ENCODE measurements around the gene PLCB4.
"Not testable (repeated sequence)": the region's sequence is repeated elsewhere in the genome, so short reads cannot be mapped to it uniquely, and the experiment has no call there.

The PLCB4 gene

GRCh38 chr20:9035126-9035525, 33.8 kb upstream of the PLCB4 start:
- TF ChIP-seq TAF1 (IDR thresholded peaks at IDR 0.05; ENCODE audit: borderline replicate concordance, low read depth, low read length): no peak
- TF ChIP-seq POLR2AphosphoS5 (IDR thresholded peaks at IDR 0.05; ENCODE audit: low read depth, low read length): no peak
- TF ChIP-seq POLR2A (IDR thresholded peaks at IDR 0.05; ENCODE audit: low read depth, low read length): no peak
- no peak for FAIRE-seq
- no peak for DNase-seq (ENCODE audit: insufficient read length)

GRCh38 chr20:9036593-9036992, 32.3 kb upstream of the PLCB4 start:
- no peak for TF ChIP-seq POLR2AphosphoS5 (IDR thresholded peaks at IDR 0.05; ENCODE audit: low read depth, low read length)
- no peak for TF ChIP-seq TAF1 (IDR thresholded peaks at IDR 0.05; ENCODE audit: borderline replicate concordance, low read depth, low read length)
- no peak for TF ChIP-seq POLR2A (IDR thresholded peaks at IDR 0.05; ENCODE audit: low read depth, low read length)
- no peak for FAIRE-seq
- no peak for DNase-seq (ENCODE audit: insufficient read length)

GRCh38 chr20:9038791-9039535, 29.9 kb upstream of the PLCB4 start:
- no peak for TF ChIP-seq TAF1 (IDR thresholded peaks at IDR 0.05; ENCODE audit: borderline replicate concordance, low read depth, low read length)
- TF ChIP-seq POLR2AphosphoS5 (IDR thresholded peaks at IDR 0.05; ENCODE audit: low read depth, low read length): no peak
- no peak for TF ChIP-seq POLR2A (IDR thresholded peaks at IDR 0.05; ENCODE audit: low read depth, low read length)
- FAIRE-seq (no peak), DNase-seq (ENCODE audit: insufficient read length) (no peak)

GRCh38 chr20:9040863-9041524, 27.9 kb upstream of the PLCB4 start:
- DNase-seq (ENCODE audit: insufficient read length) (no peak), FAIRE-seq (no peak)
- TF ChIP-seq TAF1 (IDR thresholded peaks at IDR 0.05; ENCODE audit: borderline replicate concordance, low read depth, low read length) (no peak), POLR2AphosphoS5 (IDR thresholded peaks at IDR 0.05; ENCODE audit: low read depth, low read length) (no peak), POLR2A (IDR thresholded peaks at IDR 0.05; ENCODE audit: low read depth, low read length) (no peak)

GRCh38 chr20:9043364-9043763, 25.5 kb upstream of the PLCB4 start:
- FAIRE-seq (no peak), DNase-seq (ENCODE audit: insufficient read length) (no peak)
- TF ChIP-seq POLR2AphosphoS5 (IDR thresholded peaks at IDR 0.05; ENCODE audit: low read depth, low read length) (no peak), TAF1 (IDR thresholded peaks at IDR 0.05; ENCODE audit: borderline replicate concordance, low read depth, low read length) (no peak), POLR2A (IDR thresholded peaks at IDR 0.05; ENCODE audit: low read depth, low read length) (no peak)

GRCh38 chr20:9047928-9048327, 21.0 kb upstream of the PLCB4 start:
- DNase-seq (ENCODE audit: insufficient read length): not testable (repeated sequence)

GRCh38 chr20:9051508-9051907, 17.4 kb upstream of the PLCB4 start:
- FAIRE-seq (no peak), DNase-seq (ENCODE audit: insufficient read length) (no peak)
- no peak for TF ChIP-seq POLR2AphosphoS5 (IDR thresholded peaks at IDR 0.05; ENCODE audit: low read depth, low read length)
- no peak for TF ChIP-seq POLR2A (IDR thresholded peaks at IDR 0.05; ENCODE audit: low read depth, low read length)
- TF ChIP-seq TAF1 (IDR thresholded peaks at IDR 0.05; ENCODE audit: borderline replicate concordance, low read depth, low read length): no peak

More at GRCh38 chr20:9047928-9048327, 21.0 kb upstream of the PLCB4 start:
- not testable (repeated sequence) for FAIRE-seq

- no peak for TF ChIP-seq POLR2AphosphoS5 (IDR thresholded peaks at IDR 0.05; ENCODE audit: low read depth, low read length)
- TF ChIP-seq TAF1 (IDR thresholded peaks at IDR 0.05; ENCODE audit: borderline replicate concordance, low read depth, low read length): no peak
- TF ChIP-seq POLR2A (IDR thresholded peaks at IDR 0.05; ENCODE audit: low read depth, low read length): no peak
Observed at GRCh38 chr20:9052136-9052535, 16.8 kb upstream of the PLCB4 start.

GRCh38 chr20:9053108-9053507, 15.8 kb upstream of the PLCB4 start:
- TF ChIP-seq TAF1 (IDR thresholded peaks at IDR 0.05; ENCODE audit: borderline replicate concordance, low read depth, low read length) (no peak), POLR2AphosphoS5 (IDR thresholded peaks at IDR 0.05; ENCODE audit: low read depth, low read length) (no peak), POLR2A (IDR thresholded peaks at IDR 0.05; ENCODE audit: low read depth, low read length) (no peak)
- FAIRE-seq (no peak), DNase-seq (ENCODE audit: insufficient read length) (no peak)

More at GRCh38 chr20:9052136-9052535, 16.8 kb upstream of the PLCB4 start:
- DNase-seq (ENCODE audit: insufficient read length) (no peak), FAIRE-seq (no peak)

GRCh38 chr20:9054176-9054575, 14.7 kb upstream of the PLCB4 start:
- no peak for DNase-seq (ENCODE audit: insufficient read length)
- TF ChIP-seq TAF1 (IDR thresholded peaks at IDR 0.05; ENCODE audit: borderline replicate concordance, low read depth, low read length): no peak
- no peak for TF ChIP-seq POLR2AphosphoS5 (IDR thresholded peaks at IDR 0.05; ENCODE audit: low read depth, low read length)
- no peak for TF ChIP-seq POLR2A (IDR thresholded peaks at IDR 0.05; ENCODE audit: low read depth, low read length)
- no peak for FAIRE-seq

- FAIRE-seq: no peak
- DNase-seq (ENCODE audit: insufficient read length): no peak
Observed at GRCh38 chr20:9059931-9060330, 9.0 kb upstream of the PLCB4 start.

GRCh38 chr20:9061434-9061833, 7.5 kb upstream of the PLCB4 start:
- FAIRE-seq (no peak), DNase-seq (ENCODE audit: insufficient read length) (no peak)
- no peak for TF ChIP-seq POLR2AphosphoS5 (IDR thresholded peaks at IDR 0.05; ENCODE audit: low read depth, low read length)
- no peak for TF ChIP-seq TAF1 (IDR thresholded peaks at IDR 0.05; ENCODE audit: borderline replicate concordance, low read depth, low read length)
- no peak for TF ChIP-seq POLR2A (IDR thresholded peaks at IDR 0.05; ENCODE audit: low read depth, low read length)

More at GRCh38 chr20:9059931-9060330, 9.0 kb upstream of the PLCB4 start:
- no peak for TF ChIP-seq TAF1 (IDR thresholded peaks at IDR 0.05; ENCODE audit: borderline replicate concordance, low read depth, low read length)
- no peak for TF ChIP-seq POLR2A (IDR thresholded peaks at IDR 0.05; ENCODE audit: low read depth, low read length)
- no peak for TF ChIP-seq POLR2AphosphoS5 (IDR thresholded peaks at IDR 0.05; ENCODE audit: low read depth, low read length)
